Endodermal cell (in vitro differentiated cells): Measurements from ENCODE around the gene MUTYH. TPM values are rescaled to one million over a fixed set of nuclear protein-coding genes. Genes with fewer than 3 reads are reported as not detected.

ENCODE experiments used
- DNase-seq: peaks from one replicate; pipeline ENCODE4 v3.0.0-alpha.2; 2017
- H3K27ac ChIP-seq: 2 replicates; pipeline ENCODE4 v1.5.1; 2013; ENCODE audit warnings: mild to moderate bottlenecking, low read depth, low read length, moderate library complexity
- H3K27me3 ChIP-seq: 2 replicates; pipeline ENCODE4 v1.6.1; 2013; ENCODE audit warnings: mild to moderate bottlenecking, low read length, moderate library complexity; ENCODE audit not compliant: insufficient read depth, control insufficient read depth, poor library complexity, severe bottlenecking
- H3K36me3 ChIP-seq: 2 replicates; pipeline ENCODE4 v1.7.0; 2013; ENCODE audit warnings: mild to moderate bottlenecking, low read length, moderate library complexity; ENCODE audit not compliant: control insufficient read depth, insufficient read depth
- H3K4me1 ChIP-seq: one replicate; pipeline ENCODE4 v1.7.0; 2013; ENCODE audit warnings: low read length; ENCODE audit not compliant: control insufficient read depth, insufficient read depth
- H3K4me3 ChIP-seq: 2 replicates; pipeline ENCODE4 v1.5.1; 2013; ENCODE audit warnings: mild to moderate bottlenecking, low read length, moderate library complexity
- H3K9ac ChIP-seq: 2 replicates; pipeline ENCODE4 v1.6.1; 2013; ENCODE audit warnings: mild to moderate bottlenecking, low read length, moderate library complexity; ENCODE audit not compliant: poor library complexity, severe bottlenecking; ENCODE audit errors: extremely low read depth
- H3K9me3 ChIP-seq: 2 replicates; pipeline ENCODE4 v1.6.1; 2013; ENCODE audit warnings: mild to moderate bottlenecking, low read length, moderate library complexity; ENCODE audit not compliant: control insufficient read depth
- H3K27ac Mint-ChIP-seq: 2 replicates; pipeline ENCODE4 v1.8.0; 2020; ENCODE audit warnings: mixed read lengths
- H3K27me3 Mint-ChIP-seq: 2 replicates; pipeline ENCODE4 v1.8.0; 2021; ENCODE audit warnings: mild to moderate bottlenecking, mixed read lengths; ENCODE audit not compliant: insufficient read depth
- H3K36me3 Mint-ChIP-seq: 2 replicates; pipeline ENCODE4 v1.8.0; 2020; ENCODE audit warnings: low read depth, mixed read lengths
- H3K4me1 Mint-ChIP-seq: 2 replicates; pipeline ENCODE4 v1.8.0; 2020; ENCODE audit warnings: mixed read lengths
- H3K4me3 Mint-ChIP-seq: 2 replicates; pipeline ENCODE4 v1.8.0; 2020; ENCODE audit warnings: mild to moderate bottlenecking, moderate library complexity, mixed read lengths
- H3K9me3 Mint-ChIP-seq: 2 replicates; pipeline ENCODE4 v1.8.0; 2020; ENCODE audit warnings: mild to moderate bottlenecking, mixed read lengths
- CTCF ChIP-seq: fragments of 200-600 bp; sonication (generic); conservative IDR thresholded peaks from 2 replicates; pipeline ENCODE4 v1.5.0; 2021; ENCODE audit warnings: antibody characterized with exemption, mild to moderate bottlenecking
- WGBS, 2 experiments: methylation state at CpG; one replicate each; pipeline versions ENCODE4 v1.1.5 to v1.1.7; 2013; ENCODE audit warnings: missing lambda C conversion rate in 2 of 2, mixed read lengths in 1 of 2; ENCODE audit not compliant: insufficient coverage in 1 of 2, insufficient read length in 1 of 2; 5-methylcytosine and 5-hydroxymethylcytosine counted together
- total RNA-seq, 2 donors: library from RNA; stranded (reverse); fragmentation: NEBNext Ultra II Directional in 1 of 2; extraction: Animal tissue kit (Norgen Biotek cat#: 25700) in 1 of 2; gene quantifications; 2 replicates in 1 of 2; 3 replicates in 1 of 2; pipeline ENCODE4 v1.2.1, GENCODE V29; 2021

Gene MUTYH
- total RNA-seq, 2 donors from 2014 or later = 60.5 to 60.9 TPM

GRCh38 chr1:45383191-45383590 is 43.0 kb upstream of the MUTYH start:
- Histone ChIP-seq H3K9me3 (no peaks in the 10 kb centered on the region), H3K4me3 (no peak overlapping the region), H3K4me1 (no peaks in the 10 kb centered on the region), H3K27ac (no peak overlapping the region), H3K36me3 (no peaks in the 10 kb centered on the region), H3K9ac (no peak overlapping the region), H3K27me3 (no peaks in the 10 kb centered on the region)
- Mint-ChIP-seq H3K4me3 (no peak overlapping the region), H3K27me3 (no peaks in the 10 kb centered on the region), H3K4me1 (no peaks in the 10 kb centered on the region), H3K36me3 (no peaks in the 10 kb centered on the region), H3K9me3 (no peaks in the 10 kb centered on the region), H3K27ac (no peak overlapping the region)
- 86 to 87% methylated on average over 1 of the region's 1 CpG for WGBS, 2 experiments
- no peak for TF ChIP-seq CTCF
- no peak for DNase-seq

- no peak for TF ChIP-seq CTCF
- H3K4me1 ChIP-seq = no peaks in the 10 kb centered on the region
- H3K27ac Mint-ChIP-seq = no peak overlapping the region
- no peak for DNase-seq
- H3K9me3 Mint-ChIP-seq = no peaks in the 10 kb centered on the region
- H3K9ac ChIP-seq = no peak overlapping the region
- no peak overlapping the region for H3K4me3 Mint-ChIP-seq
- no peak overlapping the region for H3K27ac ChIP-seq
- no peaks in the 10 kb centered on the region for H3K36me3 ChIP-seq
- no peaks in the 10 kb centered on the region for H3K4me1 Mint-ChIP-seq
- no peak overlapping the region for H3K4me3 ChIP-seq
- WGBS, 2 experiments = 95 to 100% methylated on average over 2 of the region's 2 CpGs
- H3K27me3 ChIP-seq = no peaks in the 10 kb centered on the region
- no peaks in the 10 kb centered on the region for H3K9me3 ChIP-seq
- peaks cover 2% of the 10 kb centered on the region for H3K36me3 Mint-ChIP-seq
- no peaks in the 10 kb centered on the region for H3K27me3 Mint-ChIP-seq
Measured at GRCh38 chr1:45381243-45381642, 41.0 kb upstream of the MUTYH start.

- 80 to 83% methylated on average over 1 of the region's 1 CpG for WGBS, 2 experiments
- no peaks in the 10 kb centered on the region for H3K9me3 Mint-ChIP-seq
- H3K36me3 Mint-ChIP-seq = peaks cover 2% of the 10 kb centered on the region
Measured at GRCh38 chr1:45380730-45381129, 40.5 kb upstream of the MUTYH start.

More at GRCh38 chr1:45380730-45381129, 40.5 kb upstream of the MUTYH start:
- no peak for DNase-seq
- no peak for TF ChIP-seq CTCF
- no peaks in the 10 kb centered on the region for H3K27me3 Mint-ChIP-seq
- Histone ChIP-seq H3K9me3 (no peaks in the 10 kb centered on the region), H3K36me3 (no peaks in the 10 kb centered on the region), H3K4me1 (no peaks in the 10 kb centered on the region), H3K27me3 (no peaks in the 10 kb centered on the region), H3K27ac (no peak overlapping the region), H3K9ac (no peak overlapping the region), H3K4me3 (no peak overlapping the region)
- no peaks in the 10 kb centered on the region for H3K4me1 Mint-ChIP-seq
- H3K4me3 Mint-ChIP-seq = no peak overlapping the region
- no peak overlapping the region for H3K27ac Mint-ChIP-seq
